GM18861 (cell line): Measurements from ENCODE around the gene ESAM.
A peak's percentile ranks its signal among the peaks of the same experiment; 100 is the strongest.
"Not testable (repeated sequence)": the region's sequence is repeated elsewhere in the genome, so short reads cannot be mapped to it uniquely, and the experiment has no call there.

Experiments
- ATAC-seq: cut with Tn5 transposase; IDR thresholded peaks from one replicate; pipeline ENCODE4 v1.9.1; 2021; ENCODE audit not compliant: unreplicated experiment

ESAM gene

DNA sequence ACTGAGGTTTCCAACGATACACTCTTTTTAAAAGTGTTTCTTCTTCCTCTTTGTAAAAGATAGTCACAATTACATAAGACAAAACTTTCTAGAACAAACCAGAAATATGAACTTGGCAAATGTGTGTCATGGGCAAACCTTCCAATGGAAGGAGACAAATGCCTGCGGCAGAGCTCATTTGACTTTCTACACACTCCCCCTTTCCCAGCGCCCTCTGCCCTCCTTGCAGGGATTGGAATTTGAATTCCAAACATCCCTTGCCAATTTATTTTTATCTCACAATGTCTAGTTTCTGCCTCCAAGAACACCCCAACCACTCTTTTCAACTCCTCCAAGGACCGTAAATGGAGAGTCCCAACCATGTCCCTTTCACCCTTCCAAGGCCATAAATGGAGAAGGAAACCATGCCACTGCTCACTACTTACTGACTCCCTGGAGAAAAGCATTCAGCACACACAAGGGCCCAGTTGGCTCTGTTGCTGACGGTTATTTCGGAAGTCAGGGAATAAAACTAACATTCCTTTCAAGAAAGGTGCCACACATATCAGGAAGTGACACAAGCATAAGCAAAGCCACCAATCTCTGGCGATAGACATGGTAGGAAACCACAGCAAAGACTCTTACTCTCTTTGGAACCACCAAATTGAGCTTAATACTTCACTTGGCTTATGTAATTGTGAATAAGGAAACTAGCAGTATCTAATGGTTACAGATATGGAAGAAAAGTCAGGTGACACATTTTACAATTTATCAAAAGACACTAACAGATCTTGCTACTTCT is 15.0 kb upstream of the ESAM start:
- ATAC-seq: no peak

DNA sequence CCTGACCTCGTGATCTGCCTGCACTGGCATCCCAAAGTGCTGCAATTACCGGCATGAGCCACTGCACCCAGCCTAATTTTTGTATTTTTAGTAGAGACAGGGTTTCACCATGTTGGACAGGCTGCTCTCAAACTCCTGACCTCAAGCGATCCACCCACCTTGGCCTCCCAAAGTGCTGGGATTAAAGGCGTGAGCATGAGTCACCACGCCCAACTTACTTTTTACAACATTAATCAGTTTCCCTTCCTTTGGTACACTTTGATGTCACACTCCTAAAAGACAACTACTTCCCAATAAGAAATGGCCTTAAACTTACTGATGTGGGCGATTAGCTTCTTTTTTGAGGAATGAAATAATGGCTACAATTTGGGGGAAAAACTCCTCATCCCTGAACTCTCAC is 8.9 kb upstream of the ESAM start:
- ATAC-seq: not testable (repeated sequence)

DNA sequence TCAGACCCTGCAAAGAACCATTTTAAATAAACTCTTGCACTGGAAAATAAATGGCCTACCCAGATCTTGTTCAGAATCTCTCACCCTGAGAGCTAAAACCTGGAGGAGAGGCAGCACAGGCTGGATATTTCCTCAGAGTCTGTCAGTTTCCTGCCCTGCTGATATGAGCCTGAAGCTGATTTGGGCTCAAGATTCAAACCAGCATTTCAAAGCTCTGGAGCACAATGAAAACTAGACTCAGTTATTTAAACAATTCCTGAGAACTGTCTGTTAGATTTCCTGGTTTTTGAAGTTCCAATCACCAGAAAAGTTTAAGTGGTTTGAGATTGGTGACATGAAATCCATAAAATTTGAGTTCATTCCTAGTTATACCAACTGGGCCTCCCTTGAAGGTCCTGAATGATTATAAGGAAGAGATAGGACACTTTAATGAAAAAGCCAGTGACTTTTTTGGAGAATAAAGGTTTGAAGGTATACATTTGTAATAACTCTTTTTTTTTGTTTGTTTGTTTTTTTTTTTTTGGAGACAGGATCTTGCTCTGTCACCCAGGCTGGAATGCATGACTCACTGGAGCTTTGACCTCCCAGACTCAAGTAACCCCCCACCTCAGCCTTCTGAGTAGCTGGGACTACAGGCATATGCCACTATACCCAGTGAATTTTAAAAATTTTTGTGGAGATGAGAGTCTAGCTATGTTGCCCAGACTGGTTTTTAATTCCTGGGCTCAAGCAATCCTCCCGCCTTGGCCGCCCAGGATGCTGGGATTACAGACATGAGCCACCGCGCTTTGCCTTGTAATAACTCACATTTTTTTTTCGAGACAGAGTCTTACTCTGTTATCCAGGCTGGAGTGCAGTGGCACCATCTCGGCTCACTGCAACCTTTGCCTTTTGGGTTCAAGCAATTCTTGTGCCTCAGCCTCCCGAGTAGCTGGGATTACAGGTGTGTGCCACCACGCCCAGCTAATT is 8.0 kb upstream of the ESAM start:
- no peak for ATAC-seq

DNA sequence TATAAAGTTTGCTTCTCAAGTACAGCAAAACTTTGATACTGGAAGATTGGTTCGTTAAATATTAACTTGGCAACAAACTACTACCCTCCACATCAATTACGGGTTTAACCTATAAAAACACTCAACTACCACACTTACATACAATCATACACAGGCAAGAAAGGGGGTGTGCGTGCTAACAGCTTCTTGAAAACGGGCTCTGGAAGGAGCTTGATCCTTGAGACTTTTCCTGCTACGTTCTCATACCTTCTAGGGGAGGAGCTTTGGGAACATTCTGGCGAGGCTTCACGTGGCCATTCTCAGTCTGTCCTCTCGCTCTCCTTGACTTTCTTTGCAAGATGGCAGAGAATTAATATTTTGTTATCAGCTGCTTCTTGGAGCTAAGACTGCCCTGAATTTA is 6.8 kb upstream of the ESAM start:
- ATAC-seq: no peak

DNA sequence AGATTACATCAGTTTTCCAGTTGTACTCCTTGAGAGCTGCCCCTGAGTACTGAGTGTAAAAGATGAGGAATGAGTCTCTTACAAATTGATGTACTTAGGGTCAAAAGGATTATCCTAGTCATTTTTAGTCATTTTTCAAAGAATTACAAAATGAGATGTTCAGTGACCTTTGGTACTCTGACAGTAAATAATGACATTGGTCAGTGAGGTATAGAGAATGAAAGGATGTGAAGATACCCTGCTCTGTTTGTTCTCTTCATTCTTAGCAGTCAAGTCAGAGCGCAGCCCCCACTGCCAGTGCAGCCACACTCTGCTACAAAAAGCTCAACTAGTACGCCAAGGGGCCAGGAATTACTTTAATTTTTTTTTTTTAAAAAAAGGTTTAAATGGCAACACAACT is 4.1 kb upstream of the ESAM start:
- no peak for ATAC-seq

DNA sequence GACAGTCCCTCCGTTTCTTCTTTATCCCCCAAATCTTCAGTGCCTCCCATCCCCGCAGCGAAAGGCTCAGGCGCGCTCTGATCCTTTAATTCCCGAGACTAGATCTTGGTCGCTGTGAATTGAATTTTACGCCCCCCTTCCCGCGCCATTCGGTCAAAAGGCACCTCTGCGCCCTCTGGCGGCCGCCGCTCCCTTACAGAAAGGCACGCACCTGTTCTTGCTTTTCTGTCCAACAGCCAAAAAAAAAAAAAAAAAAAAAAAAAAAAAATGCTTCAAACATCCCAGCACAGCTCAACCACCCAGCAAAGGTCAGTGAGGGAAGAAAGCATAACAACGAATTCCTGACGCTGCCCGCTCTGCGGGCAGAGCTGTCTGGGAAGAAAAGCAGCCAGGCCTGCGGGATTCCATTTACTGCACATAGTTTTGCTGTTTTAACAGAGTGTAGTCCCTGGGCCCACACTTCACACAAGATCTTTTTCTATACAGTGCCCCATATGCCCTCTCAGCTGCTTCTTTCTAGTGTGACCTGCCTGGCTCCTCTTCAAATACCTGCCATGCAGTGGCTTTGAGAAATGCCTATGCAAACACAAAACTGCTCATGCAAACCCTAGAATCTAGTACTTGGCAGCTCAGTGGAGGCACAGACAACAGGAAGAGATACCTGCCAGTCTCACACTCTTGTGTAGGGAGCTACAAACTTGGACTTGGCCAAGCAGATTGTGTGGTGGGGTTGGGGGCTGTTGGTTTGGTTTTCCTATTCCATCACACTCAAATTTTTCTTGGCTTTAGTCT is 1.3 kb upstream of the ESAM start:
- ATAC-seq: no peak

DNA sequence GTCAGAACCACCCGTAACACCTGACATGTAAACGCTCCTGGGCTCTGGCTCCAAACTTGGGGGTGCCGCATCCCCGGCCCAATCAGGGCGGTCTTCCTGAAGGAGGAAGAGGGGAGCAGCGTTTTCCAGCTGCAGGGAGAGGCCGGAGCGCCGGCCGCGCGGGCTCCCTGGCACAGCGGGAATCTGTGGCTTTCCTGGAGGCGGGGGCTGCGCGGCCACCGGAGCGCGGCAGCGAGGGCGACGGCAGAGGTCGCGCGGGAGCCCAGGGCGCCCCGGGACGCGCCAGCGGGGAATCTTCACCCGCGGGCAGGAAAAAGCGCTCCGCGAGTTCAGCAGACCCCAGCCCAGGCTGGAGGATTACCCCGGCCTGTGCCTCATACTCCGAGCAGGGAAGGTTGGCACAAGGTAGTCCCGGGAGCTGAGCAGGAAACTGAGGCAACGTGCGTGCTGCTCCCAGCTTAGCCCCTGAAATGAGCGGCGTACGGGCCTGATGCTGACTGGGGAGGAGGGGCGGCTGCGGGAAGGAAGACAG is 600 bp upstream of the ESAM start:
- peak; percentile 15 for ATAC-seq

DNA sequence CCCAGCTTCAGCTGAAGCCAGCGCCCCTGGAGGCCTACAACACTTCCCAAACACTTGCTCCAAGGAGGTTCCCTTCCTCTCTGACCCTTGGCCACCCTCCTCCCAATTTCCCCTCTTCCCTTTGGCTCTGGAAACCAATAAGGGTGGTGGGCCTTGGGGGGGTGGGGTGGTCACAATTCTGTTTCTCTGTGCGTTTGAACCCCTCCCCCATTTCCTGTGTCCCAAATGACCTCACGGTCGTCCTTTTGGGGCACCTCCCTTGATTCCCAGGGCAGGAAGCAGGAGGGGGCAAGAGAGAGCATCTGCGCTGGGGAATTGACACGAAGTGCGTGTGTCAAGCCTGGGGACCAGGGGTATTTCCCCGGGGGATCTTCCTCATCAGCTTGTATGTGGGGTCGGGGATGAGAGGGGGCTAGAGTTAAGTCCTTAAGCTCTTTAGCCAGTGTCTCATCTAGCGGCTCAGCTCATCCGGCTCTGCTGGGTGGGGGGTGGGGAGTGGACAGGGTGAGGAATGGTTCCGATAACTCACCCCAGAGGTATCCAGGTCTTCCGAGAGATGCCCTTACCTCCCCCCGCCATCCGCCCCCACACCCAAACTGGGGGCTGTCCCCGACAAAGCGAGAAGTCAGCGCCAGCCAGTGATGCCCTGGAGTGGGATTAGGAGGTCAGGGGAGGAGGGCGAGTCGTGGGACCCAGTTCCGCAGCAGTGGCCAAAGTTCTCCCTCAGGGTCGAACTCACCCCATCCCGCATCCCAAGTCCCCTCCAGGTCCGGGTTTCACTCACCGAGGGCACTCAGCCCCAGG is 587 bp downstream of the ESAM start:
- no peak for ATAC-seq

DNA sequence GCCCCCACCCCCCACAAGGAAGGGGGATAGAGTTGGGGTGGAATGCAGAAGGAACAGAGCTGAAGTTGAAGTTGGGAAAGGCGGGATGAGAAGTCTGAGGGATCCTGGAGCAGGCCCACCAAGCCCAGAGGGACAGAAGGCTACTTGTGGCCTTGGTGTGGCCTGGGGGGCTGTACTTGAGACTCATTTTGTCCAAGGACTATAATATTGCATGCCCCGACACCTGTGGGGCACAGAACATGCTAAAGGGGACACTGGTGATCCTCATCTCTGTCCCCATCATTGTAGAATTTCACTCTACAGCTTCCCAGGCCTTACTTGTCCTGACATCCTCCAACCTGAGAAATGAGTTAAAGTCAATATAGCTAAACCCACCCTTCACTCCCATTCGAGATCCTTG is 1.3 kb downstream of the ESAM start:
- no peak for ATAC-seq

DNA sequence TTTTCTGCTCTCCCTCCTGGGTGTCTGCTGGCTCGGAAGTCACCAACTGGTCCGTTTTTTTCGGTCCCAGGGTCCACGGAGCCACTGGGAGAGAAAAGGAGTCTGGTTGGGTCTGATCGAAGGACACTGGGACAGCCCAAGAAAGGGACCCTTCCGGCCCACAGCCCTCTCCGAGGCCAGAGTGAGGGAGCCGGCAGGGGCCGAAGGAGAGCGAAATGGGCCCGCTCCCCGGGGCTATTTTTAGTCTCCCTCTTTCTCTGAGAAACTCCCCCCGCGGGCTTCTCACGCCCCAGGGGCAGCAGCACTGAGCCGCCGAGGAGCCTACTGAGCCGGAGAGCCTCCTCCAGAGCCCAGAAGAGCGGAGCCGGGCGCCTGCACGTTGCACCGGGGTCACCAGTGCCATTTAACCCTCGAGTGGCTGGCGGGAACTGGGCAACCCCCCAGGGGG is 1.9 kb downstream of the ESAM start:
- ATAC-seq: no peak

DNA sequence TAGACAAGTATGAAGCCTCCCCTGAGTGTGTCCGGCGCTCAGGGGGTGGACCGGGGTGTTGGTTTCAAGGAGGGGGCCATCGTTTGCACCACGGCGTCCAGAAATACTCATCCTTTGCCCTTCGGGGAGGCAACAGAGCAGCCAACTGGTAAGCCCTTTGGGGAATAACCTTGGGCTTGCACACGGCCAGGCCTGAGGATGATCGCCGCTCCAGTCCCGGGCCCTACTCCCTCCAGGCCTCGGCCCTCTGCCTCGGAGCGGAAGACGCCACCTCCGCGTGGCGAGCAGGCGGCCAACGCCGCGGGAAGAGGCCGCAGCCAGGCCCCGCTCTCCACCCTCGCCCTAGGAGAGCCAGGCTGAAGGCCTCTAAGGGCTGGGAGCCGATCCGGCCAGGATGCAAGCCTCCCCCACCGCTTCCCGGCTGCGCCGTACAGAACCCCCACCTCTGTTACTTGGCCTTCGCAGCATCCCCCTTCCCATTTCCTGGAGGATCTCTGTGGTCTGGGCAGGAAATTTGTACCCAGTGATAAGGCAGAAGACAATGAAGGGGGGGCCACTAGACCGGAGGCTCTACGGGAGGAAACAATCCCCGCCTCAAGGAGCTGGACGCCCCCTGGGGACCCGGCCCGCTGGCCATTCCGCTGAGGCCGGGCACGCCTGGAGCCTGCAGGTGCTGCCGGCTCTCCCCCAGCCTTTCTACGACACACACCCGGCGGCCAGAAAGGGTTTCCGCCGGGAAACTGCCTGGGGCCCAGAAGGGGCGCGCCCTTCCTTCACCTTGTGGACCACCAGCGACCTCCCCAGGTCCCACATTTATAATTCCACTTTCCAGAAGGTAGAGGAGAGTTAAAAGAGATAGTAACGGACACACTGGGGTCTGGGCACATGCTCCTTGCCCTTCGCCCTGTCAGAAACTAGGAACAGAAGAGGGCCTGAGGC is 2.6 kb downstream of the ESAM start:
- ATAC-seq: no peak

DNA sequence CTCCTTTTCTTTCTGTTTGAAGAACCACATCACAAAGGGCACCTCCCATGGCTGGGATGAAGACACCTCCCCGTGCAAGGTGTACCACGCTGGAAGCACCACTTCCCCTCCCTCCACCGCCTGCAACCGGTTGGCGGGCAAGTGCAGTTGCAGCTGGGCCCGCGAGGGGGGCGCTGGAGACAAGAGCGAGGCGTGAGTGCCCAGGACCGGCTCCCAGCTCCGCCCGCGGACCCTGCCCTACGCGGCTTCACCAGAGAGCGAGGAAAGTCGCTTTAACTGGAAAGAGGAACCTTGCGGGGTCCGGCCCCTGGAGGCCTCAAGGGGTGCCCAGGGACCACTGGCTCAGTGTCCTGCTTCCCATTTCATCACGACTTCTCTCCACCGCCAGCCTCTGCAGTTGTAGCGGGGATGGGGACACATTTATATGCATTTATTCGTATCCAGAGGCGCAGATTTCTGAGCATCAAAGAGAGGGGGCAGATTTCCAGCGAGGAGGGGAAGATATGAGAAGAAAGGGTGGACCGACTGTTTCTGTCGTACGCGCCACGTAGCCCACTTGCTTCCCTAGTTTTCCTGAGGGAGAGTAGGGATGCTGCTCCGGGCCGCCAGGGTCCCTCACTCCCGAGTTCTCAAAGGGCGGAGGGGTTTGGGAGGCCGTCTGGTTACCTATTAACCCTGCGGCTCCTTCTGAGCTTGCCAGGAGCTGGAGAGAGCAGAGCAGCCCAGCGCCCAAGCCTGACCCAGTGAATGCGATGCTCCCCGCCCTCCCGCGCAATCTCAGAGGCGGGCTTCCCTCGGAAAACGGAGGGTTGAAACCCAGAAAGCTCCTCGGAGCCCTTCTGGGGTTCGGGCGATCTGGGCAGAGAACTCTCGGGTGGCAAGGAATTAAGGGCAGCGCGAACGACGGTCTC is 3.5 kb downstream of the ESAM start:
- ATAC-seq: peak; percentile 49

DNA sequence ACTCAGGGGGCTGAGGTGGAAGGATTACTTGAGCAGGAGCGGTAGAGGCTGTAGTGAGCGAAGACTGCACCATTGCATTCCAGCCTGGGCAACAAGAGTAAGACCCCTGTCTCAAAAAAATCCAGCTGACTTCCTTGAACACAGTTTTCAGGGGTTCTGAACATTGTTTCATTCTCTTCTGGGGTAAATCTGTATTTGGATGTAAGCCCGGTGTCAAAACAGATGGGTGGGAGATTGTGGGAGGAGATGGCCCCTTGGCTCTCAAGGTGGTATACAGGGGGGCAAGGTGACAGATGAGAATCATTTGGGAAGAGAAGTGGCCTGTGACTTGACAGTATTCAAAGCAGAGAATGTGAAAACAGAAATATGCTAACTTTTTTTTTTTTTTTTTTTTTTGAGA is 4.8 kb downstream of the ESAM start:
- ATAC-seq: no peak

DNA sequence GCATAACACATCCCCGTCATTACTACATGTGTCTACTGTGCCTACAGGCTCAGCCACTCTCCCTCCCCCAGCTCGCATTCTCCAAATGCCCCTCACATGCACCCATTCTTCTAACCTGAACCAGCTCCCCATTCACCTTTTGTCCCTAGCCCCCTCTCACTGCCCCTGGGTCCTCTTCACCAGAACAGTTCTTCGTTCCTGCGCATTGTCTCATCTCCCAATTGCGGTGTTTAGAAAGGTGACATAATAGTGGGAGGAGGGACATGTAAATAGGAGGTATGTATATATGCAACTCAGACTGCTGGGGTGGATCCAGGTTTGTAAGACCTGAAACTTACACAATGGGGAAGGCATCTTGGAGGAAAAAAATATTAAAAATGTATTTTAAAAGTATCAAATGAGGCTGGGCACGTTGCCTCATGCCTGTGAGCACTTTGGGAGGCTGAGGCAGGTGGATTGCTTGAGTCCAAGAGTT is 5.3 kb downstream of the ESAM start:
- ATAC-seq: no peak

DNA sequence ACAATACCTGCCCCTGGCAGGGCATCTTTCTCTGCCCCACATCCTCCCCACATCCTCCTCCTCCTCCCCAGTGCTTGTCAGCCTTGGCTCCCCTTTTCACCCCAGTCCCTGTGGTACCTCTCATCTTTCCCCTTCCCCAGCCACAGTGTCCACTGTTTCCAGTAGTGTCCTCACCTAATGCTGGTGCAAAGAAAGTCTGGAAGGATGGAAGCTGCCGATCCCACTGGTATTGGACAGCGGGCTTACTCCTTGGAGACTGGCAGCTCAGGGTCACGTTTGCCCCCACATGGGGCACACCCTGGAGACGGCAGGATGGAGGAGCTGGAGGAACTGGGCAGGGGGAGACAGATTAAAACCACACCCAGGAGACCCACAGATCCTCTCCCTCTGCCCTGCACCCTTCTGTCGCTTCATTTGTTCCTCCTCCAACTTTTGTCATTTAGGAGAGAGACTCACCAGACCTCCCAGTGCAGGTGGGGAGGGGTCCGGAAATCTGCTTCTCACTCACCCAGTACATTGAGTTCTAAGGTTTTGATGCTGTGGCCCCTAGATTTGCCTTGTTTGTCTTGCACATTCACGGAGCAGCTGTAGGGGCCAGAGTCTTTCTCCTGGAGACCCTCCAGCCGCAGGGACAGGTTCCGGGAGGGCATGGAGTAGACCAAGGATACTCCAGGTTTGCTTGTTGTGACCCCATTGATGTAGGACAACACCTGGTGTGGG is 5.9 kb downstream of the ESAM start:
- ATAC-seq: no peak

DNA sequence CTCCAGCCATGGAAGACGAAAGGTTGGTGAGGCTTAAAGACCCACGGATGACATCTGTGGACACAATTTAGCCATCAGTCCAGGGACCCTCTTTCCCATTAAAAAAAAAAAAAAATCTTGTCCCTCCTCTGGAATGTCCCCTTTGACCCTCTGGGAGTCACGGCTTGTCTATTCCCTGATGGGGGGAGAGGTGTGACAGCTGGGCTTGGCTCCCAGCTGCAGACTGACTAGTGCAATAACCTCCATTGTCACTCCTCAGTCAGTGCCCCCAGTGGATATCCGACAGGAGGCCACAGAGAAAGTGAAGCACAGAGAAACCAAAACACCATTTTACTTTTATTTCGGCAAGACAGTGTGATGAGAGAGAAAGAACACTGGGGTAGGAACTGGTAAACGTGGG is 7.4 kb downstream of the ESAM start:
- no peak for ATAC-seq

DNA sequence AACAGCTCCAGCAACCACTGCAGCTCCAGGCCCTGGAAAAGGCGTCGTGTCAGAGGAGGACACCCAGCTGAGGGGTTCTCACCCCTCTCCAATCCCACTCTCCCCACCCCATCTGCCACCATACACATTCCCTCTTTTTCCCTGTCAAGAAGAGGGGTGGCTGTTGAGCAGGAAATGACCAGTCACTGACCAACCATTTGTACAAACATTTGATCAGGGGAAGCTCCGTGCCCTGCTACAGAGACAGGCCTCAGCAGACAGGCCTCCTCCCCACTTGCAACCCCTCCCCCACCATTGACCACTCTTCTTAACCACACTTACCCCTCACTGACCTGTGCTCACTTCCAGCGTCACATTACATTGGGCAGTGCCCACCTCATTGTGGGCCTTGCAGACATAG is 7.8 kb downstream of the ESAM start:
- no peak for ATAC-seq
